ENCODE results near the gene GOLGA6C. TPM values are rescaled to one million over a fixed set of nuclear protein-coding genes. Genes with fewer than 3 reads are reported as not detected.
"Not testable (repeated sequence)": the region's sequence is repeated elsewhere in the genome, so short reads cannot be mapped to it uniquely, and the experiment has no call there.

The GOLGA6C gene
- total RNA-seq (2014; rRNA removed): not detected in 2 replicates
- polyA plus RNA-seq (2012): not detected

GRCh38 chr15:75258034-75258433 lies at the start of gene GOLGA6C:
Gene GOLGA6C (plus strand): TSS chr15:75258334. CDS start chr15:75258599, 265 bp downstream.
- DNase-seq (ENCODE audit: low read depth): not testable (repeated sequence)

DNA sequence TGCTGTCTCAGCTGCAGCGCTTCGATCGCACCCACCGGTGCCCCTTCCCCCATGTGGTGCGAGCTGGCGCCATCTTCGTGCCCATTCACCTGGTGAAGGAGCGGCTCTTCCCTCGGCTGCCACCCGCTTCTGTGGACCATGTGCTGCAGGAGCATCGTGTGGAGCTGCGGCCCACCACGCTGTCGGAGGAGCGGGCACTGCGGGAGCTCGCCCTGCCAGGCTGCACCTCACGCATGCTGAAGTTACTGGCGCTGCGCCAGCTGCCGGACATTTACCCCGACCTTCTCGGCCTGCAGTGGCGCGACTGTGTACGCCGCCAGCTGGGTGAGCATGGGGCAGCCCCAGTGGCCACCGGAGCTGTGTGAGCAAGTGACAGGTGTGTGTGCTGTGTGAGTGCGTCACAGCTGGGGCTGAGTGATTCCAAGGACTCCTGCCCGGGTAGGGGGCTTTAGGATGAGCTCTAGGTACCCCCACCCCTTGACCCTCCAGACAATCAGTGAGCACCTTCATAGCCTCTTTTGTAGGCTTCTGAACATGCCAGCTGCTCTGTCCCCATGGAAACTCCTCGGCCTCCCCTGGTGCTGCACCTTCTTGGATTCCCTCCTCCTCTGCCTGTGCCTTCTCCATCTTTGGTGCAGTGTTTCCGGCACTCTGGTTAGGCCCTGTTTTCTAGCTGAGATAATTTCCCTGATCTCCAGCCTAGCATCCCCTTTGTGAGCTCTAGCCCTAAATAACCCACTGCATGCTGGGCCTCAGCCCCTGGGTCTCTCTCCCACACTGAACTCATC lies 49.4 kb upstream of the GOLGA6C start:
- DNase-seq (ENCODE audit: low read depth): no peak

DNA sequence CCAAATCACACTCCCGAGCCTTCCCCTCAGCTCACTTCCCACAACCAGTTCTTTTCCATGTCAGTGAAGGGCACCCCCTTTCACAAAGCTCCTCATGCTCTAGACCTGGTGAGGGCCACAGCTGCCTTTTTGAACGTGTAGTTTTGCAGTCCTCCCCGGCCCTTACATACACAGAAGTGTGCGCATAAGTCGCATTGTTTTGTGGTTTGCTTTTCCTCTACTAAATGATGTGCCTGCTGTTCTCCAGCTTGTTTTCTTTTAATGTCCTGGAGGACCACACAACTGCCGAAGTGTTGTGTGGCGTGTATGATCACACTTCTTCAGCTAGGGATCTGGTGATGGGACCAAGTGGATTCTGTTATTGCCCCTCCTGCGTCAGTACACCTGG lies 48.9 kb upstream of the GOLGA6C start:
- DNase-seq (ENCODE audit: low read depth): no peak

GRCh38 chr15:75210811-75211230 lies 47.3 kb upstream of the GOLGA6C start:
- DNase-seq (ENCODE audit: low read depth): no peak

DNA sequence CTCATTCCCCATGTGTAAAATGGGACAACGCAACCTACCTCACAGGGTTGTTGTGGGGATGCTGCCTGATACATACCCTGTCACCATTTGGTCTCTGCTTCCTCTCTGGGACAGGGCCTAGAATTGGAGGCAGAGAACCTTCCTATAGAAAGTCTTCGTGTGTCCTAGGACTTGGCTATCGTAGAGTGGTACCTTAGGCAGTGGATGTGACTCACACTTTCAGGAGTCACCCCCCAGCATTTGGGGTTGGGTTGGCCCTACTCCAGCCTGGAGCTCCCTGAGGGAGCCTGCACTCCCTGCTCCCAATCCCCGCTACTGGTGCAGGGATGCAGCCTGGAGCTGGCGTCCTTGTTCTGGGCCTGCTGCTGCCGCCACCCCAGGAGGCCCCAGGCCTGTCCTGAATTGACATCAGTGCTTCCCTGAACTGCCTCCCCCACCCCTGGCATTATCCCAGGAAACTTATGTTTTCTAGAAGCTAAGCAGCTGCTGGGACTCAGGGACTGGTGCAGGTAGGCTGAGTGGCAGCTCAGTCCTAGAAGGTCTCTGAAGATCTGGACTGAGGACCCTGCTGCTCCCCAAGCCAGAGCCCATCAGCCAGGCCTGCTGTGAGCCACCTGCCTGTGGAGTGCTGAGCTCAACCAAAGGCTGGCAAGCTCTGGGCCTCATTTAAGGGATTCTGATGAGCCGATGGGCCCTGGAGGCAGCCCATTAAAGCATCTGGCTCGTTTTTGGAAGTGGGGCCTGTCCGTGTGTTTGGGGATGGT lies 46.5 kb upstream of the GOLGA6C start:
- no peak for DNase-seq (ENCODE audit: low read depth)

DNA sequence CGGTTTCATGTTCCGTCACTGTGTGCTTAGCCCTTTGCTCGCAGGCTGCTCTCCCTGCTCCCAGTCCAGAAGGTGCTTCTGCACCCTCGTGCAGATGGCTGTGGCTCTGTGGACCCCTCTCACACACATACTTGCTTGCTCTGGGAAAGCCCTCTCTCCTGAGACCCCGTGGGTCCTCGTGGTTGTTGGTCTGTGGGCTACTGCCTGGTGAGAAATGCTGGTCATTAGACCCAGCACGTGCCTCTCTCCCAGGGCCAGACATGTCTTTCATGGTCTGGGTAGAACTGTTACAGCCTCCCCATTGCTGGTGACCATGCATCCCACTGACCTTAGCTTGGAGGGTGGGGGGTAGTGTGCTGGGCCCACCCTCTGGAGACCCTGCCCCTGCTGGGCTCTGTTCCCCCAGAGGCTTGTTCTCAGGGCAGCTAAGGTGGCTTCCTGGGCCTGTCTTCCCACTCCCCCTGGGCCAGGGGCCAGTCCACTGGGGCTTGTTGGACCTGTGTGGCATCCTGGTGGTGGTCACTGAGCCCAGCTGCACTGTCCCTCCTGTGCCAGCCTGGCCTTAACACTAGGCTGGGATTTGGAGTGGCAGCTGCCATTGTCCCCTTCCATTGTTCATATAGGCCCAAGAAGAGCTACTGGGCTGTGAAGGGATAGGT lies 45.8 kb upstream of the GOLGA6C start:
- DNase-seq (ENCODE audit: low read depth): no peak

DNA sequence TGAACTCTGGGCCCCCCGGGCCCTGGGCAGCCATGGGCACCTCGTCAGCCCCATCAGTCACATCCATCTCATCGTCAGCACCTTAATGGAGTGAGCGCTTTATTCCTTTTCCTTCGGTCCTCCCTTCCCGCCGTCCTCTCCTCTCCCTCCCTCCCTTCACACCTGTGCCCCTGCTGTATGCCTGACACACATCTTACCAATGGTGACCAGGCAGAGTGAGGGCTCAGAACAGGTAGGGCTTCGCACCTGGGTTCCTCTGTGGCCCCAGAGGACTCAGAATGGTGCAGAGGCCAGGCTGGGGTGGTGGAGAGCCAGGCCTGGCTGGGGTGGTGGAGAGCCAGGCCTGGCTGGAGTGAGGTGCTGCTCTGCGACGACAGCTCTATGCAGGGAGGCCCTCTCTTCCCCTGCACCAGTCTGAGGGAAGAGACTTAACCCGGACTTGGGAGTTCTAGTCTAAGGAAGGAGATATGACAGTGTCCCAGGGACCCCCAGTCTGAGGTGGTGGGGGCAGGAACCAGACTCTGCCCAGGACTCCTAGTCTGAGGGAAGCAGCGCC lies 44.8 kb upstream of the GOLGA6C start:
- DNase-seq (ENCODE audit: low read depth): no peak

DNA sequence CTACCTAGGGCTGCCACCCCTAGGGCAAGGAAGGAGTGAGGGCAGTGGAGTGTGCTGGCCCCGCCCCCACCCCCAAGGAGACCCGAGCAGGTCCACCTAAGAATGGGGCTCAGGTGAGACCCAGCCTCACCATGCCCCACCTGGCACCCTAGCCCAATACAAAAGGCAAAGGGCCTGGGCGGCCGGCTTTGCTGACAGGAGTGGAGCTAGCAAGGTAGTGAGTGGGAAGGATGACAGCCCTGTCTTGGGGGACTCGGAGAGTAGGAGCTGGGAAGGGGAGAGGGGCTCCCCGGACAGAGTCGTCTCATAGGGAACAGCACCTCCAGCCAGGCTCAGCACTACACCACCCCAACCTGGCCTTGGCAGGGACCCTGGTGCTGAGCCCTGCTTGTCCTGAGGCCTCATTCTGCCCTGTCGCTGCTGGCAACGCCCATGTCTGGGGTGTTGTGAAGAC lies 44.3 kb upstream of the GOLGA6C start:
- no peak for DNase-seq (ENCODE audit: low read depth)

GRCh38 chr15:75214293-75215096 lies 43.6 kb upstream of the GOLGA6C start:
- DNase-seq (ENCODE audit: low read depth): no peak

DNA sequence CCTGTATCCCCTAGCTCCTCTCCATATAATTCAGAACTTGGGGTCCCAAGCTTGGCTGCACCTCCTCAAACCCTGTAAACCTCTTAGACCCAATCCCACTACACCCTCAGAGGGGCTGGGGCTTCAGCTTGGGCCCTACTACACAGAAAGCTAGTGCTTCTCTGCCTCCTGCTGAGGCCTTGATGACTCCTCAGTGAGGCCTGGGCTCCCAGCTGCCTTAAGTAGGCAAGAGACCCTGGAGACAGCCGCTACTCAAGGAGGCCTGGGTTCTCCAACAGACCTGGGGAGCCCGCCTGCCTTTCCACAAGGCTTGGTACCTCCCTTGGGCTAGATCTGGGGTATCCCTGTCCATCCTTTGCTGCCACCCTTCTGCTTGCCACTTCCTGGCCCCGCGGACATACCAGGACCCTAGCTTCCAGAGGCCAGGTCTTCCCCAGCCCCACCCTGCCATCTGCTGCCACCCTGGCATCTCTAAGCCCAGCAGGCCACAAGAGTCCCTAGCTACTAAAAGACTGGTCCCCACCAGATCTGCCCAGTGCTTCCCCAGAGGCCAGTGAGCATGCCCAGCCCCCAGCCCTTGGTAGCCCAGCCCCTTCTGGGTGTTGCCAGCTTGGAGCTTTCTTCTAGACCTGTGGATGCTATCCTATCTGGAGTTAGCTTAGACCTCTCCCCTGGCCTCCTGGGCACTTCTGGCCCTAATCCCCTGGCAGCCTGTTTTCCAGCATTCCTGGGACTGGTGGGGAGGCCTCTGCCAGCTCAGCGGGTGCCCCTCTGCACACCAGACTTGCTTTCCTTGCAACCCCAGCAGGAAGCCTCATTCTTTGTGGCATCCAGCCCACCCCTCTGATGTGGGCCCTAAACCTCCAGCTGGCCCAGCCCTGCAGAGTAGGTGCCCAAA lies 42.8 kb upstream of the GOLGA6C start:
- no peak for DNase-seq (ENCODE audit: low read depth)

- DNase-seq (ENCODE audit: low read depth): no peak
These were observed 41.1 kb upstream of the GOLGA6C start for GRCh38 chr15:75217012-75217411.

DNA sequence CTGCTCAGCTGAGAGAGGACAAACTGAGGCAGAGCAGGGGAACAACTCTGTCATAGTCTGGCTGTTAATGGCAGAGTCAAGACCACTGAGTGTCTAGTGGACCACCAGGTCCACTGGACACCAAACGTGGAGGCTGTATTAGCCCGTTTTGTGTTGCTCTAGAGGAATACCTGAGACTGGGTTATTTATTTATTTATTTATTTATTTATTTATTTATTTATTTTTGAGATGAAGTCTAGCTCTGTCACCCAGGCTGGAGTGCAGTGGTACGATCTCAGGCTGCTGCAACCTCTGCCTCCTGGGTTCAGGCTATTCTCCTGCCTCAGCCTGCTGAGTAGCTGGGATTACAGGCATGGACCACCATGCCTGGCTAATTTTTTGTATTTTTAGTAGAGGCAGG lies 40.6 kb upstream of the GOLGA6C start:
- DNase-seq (ENCODE audit: low read depth): not testable (repeated sequence)

- DNase-seq (ENCODE audit: low read depth): not testable (repeated sequence)
These were observed 38.6 kb upstream of the GOLGA6C start for GRCh38 chr15:75219507-75219929.

DNA sequence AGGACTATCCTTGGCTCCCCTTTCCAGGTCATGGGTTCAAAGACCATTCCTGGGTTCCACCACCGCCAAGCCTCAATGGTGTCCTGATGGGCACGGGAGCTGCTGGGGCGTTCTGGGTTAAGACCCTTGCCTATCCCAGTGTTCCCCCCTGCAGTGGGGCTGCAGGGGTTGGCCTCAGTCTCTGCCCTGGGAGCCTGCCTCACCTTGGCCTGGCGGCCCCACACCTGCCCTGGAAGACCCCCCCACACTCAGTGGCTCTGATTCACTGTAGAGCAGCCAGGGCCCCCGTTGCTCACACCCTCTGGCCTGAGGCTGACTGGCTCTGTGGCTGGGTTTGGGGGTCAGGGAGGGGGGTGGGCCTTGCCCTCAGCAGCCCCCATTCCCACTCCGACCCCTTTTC lies 34.4 kb upstream of the GOLGA6C start:
- DNase-seq (ENCODE audit: low read depth): no peak

- DNase-seq (ENCODE audit: low read depth): no peak
These were observed 33.9 kb upstream of the GOLGA6C start for GRCh38 chr15:75224281-75224680.

DNA sequence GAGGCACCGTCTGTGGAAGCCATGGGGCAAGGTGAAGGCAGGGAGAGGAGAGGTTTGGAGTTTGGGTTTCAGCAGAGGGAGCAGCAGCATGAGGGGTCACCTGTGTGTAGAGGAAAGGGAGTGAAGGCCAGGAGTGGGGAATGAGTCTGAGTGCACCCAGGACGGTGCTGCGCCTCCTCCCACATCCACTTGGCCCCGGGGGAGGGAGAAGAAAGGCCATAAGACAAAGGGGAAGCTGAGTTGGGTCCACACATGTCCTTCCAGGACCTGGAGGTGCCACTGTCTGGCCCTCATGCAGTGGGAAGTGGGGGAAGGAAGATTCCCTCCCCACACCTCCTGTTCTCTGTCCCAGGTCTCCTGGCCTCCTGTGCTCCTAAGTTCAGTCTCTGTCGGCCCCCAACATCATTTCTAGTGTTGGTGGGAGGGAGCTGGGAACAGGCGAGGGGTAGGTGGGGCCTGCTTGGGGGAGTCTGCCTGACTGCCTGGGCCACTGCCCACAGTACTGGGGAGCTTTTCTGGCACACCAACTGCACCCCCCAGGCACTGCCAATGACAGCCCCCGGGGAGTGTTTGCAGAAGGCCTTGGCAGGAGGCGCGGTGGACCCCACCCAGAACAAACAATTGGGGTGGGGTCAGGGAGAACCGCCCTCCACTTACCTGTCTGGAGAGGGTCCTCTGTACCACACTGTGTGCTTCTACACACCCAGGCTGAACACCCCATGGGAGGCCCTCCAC lies 32.9 kb upstream of the GOLGA6C start:
- DNase-seq (ENCODE audit: low read depth): not testable (repeated sequence)

- no peak for DNase-seq (ENCODE audit: low read depth)
These were observed 32.0 kb upstream of the GOLGA6C start for GRCh38 chr15:75225951-75226732.

GRCh38 chr15:75227112-75227511 lies 31.0 kb upstream of the GOLGA6C start:
- not testable (repeated sequence) for DNase-seq (ENCODE audit: low read depth)
